ENCODE data around the gene TNFRSF14. TPM values are rescaled to one million over a fixed set of nuclear protein-coding genes. Genes with fewer than 3 reads are reported as not detected.

The TNFRSF14 gene
- total RNA-seq, 1 experiment from 2014 or later = 2.5 TPM

DNA sequence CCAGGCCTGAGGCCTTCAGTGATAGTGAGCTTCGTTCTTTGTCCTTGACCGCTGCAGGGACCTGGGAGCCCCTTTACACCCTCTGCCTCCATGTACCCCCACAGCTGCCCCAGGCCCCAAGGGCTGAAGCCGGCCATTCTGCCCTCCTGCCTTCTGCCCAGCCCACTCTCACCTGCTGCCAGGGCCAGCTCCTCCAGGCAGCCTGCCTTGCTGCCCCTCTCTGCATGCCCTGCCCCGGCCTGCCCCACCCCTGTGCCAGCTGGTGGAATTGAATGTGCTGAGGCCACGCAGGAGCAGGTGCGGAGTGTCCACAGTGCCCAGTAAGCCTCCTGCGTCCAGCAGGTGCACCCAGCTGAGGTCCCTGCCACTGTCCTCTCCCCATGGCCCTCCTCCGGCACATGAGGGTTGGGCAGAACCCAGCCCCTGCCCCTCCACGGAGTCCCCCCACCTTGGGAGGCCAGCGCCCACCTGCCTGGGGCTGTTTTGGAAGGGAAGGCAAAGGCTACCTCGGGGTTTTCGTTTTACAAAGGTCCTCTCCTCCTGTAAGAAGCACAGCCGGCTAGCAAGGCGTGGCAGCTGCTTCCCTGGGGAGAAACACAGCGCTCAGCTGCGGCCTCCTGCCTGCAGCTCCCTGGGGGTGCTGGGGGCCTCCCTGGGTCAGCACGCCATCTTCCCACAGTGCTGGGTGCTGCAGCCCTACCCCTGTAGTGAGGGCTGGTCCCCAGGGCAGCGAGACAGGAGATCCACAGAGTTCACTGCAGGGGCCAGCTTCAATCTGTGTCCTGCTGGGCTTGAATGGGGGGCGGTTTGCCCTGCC is 55.7 kb downstream of the TNFRSF14 start:
- DNase-seq (ENCODE audit: extremely low read depth, low read depth) = no peak

DNA sequence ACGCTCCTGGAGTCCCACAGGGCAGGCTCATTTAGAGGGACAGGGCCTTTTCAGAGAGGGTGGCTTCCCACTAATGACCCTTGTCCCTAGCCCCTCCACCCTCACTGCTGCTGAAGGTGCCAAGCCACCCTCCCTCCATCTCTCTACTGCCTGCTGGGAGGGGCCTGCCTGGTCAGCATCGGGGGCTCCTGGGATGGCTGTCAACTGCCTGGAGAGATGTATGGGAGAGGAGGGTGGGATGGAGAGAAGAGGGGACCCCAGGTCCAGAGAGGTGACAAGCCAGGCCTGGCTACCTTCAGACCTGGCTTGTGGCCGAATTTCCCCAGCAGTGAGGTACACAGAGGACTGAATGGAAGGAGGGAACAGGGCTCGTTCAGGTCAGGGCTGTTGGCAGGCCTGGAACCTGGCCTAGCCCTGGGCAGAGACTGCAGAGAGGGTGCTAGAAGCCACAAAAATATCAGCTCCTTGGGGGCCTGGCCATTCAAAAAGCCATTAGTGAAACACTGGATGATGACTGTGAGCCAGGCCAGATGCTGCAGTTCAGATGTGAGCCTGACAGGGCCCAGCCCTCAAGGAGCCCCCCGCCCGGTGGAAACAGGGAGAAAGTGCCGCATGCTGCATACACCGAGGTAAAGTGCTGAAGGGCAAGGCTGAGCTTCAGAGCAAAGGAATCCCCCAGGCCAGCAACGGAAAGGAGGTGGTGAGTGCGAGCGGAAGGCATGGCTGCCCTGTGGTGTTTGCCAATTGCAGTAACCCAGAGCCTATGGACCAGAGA is 56.6 kb downstream of the TNFRSF14 start:
- DNase-seq (ENCODE audit: extremely low read depth, low read depth) = no peak

Other genes starting within 250 kb of the TNFRSF14 start
- 8.9 and 12.2 TPM in 2 replicates for gene MORN1, start 164.8 kb upstream of the TNFRSF14 start, total RNA-seq (2014; rRNA removed; shearing (Covaris generic))
- gene RER1, start 164.5 kb upstream of the TNFRSF14 start, total RNA-seq (2014; rRNA removed; shearing (Covaris generic)) = 80.9 and 108 TPM in 2 replicates
- 19.7 and 20.3 TPM in 2 replicates for gene PEX10, start 143.8 kb upstream of the TNFRSF14 start, total RNA-seq (2014; rRNA removed; shearing (Covaris generic))
- gene PLCH2, start 80.1 kb upstream of the TNFRSF14 start, total RNA-seq (2014; rRNA removed; shearing (Covaris generic)) = not detected in 2 replicates
- gene PANK4, start 29.8 kb upstream of the TNFRSF14 start, total RNA-seq (2014; rRNA removed; shearing (Covaris generic)) = 9.5 and 12.5 TPM in 2 replicates
- gene HES5, start 26.1 kb upstream of the TNFRSF14 start, total RNA-seq (2014; rRNA removed; shearing (Covaris generic)) = not detected in 2 replicates
- 4.7 and 7.2 TPM in 2 replicates for gene PRXL2B, start 30.4 kb downstream of the TNFRSF14 start, total RNA-seq (2014; rRNA removed; shearing (Covaris generic))
- gene MMEL1, start 76.6 kb downstream of the TNFRSF14 start, total RNA-seq (2014; rRNA removed; shearing (Covaris generic)) = 0.25 TPM in 1 of 2 replicates, not detected in the other
- 0.06 and 0.20 TPM in 2 replicates for gene TTC34, start 245.3 kb downstream of the TNFRSF14 start, total RNA-seq (2014; rRNA removed; shearing (Covaris generic))

Data from NCI-H460 (cell line).